ENCODE data around the gene MAL.
"Not testable (repeated sequence)": the region's sequence is repeated elsewhere in the genome, so short reads cannot be mapped to it uniquely, and the experiment has no call there.

The MAL gene

GRCh38 chr2:95076705-95077529, 51.4 kb downstream of the MAL start:
- H3K27me3 ChIP-seq (ENCODE audit: insufficient read depth, low read length) = peaks cover 34% of the 10 kb centered on the region; the same call in 1 of the 2 replicates
- no peaks in the 10 kb centered on the region; the same call in 1 of the 2 replicates for H3K9me3 ChIP-seq (ENCODE audit: insufficient read depth, low read depth, low read length)
- no peaks in the 10 kb centered on the region for H3K36me3 ChIP-seq (ENCODE audit: insufficient read depth, low read depth, low read length)
- H3K9ac ChIP-seq (ENCODE audit: low read depth, low read length) = peak overlapping the region; percentile 48
- H3K4me3 ChIP-seq (ENCODE audit: low read length) = peak overlapping the region; percentile 74; the same call in 1 of the 2 replicates
- no peak overlapping the region for H3K27ac ChIP-seq (ENCODE audit: low read length)
- peaks cover 7% of the 10 kb centered on the region; the same call in 1 of the 2 replicates for H3K4me1 ChIP-seq (ENCODE audit: insufficient read depth, low read length)

GRCh38 chr2:95077530-95077825, 52.0 kb downstream of the MAL start:
- H3K9me3 ChIP-seq (ENCODE audit: insufficient read depth, low read depth, low read length) = no peaks in the 10 kb centered on the region; the same call in 1 of the 2 replicates
- H3K4me3 ChIP-seq (ENCODE audit: low read length) = peak overlapping the region; percentile 74; the same call in 1 of the 2 replicates
- peaks cover 7% of the 10 kb centered on the region; the same call in 1 of the 2 replicates for H3K4me1 ChIP-seq (ENCODE audit: insufficient read depth, low read length)
- H3K36me3 ChIP-seq (ENCODE audit: insufficient read depth, low read depth, low read length) = no peaks in the 10 kb centered on the region
- H3K9ac ChIP-seq (ENCODE audit: low read depth, low read length) = peak overlapping the region; percentile 48; the same call in 1 of the 2 replicates
- H3K27me3 ChIP-seq (ENCODE audit: insufficient read depth, low read length) = peaks cover 34% of the 10 kb centered on the region; the same call in 1 of the 2 replicates
- H3K27ac ChIP-seq (ENCODE audit: low read length) = no peak overlapping the region

- Histone ChIP-seq H3K4me3 (ENCODE audit: low read length) (no peak overlapping the region), H3K27me3 (ENCODE audit: insufficient read depth, low read length) (peaks cover 34% of the 10 kb centered on the region; the same call in 1 of the 2 replicates), H3K27ac (ENCODE audit: low read length) (no peak overlapping the region), H3K9ac (ENCODE audit: low read depth, low read length) (no peak overlapping the region), H3K4me1 (ENCODE audit: insufficient read depth, low read length) (peaks cover 7% of the 10 kb centered on the region; the same call in 1 of the 2 replicates), H3K9me3 (ENCODE audit: insufficient read depth, low read depth, low read length) (no peaks in the 10 kb centered on the region; the same call in 1 of the 2 replicates), H3K36me3 (ENCODE audit: insufficient read depth, low read depth, low read length) (no peaks in the 10 kb centered on the region)
Observed at GRCh38 chr2:95077861-95078603, 52.5 kb downstream of the MAL start.

GRCh38 chr2:95079199-95079683, 53.7 kb downstream of the MAL start:
- no peak overlapping the region for H3K27ac ChIP-seq (ENCODE audit: low read length)
- peaks cover 7% of the 10 kb centered on the region; the same call in 1 of the 2 replicates for H3K4me1 ChIP-seq (ENCODE audit: insufficient read depth, low read length)
- no peaks in the 10 kb centered on the region; the same call in 1 of the 2 replicates for H3K9me3 ChIP-seq (ENCODE audit: insufficient read depth, low read depth, low read length)
- H3K9ac ChIP-seq (ENCODE audit: low read depth, low read length) = no peak overlapping the region
- peak overlapping the region; percentile 51 for H3K4me3 ChIP-seq (ENCODE audit: low read length)
- H3K36me3 ChIP-seq (ENCODE audit: insufficient read depth, low read depth, low read length) = no peaks in the 10 kb centered on the region
- H3K27me3 ChIP-seq (ENCODE audit: insufficient read depth, low read length) = peaks cover 34% of the 10 kb centered on the region; the same call in 1 of the 2 replicates

DNA sequence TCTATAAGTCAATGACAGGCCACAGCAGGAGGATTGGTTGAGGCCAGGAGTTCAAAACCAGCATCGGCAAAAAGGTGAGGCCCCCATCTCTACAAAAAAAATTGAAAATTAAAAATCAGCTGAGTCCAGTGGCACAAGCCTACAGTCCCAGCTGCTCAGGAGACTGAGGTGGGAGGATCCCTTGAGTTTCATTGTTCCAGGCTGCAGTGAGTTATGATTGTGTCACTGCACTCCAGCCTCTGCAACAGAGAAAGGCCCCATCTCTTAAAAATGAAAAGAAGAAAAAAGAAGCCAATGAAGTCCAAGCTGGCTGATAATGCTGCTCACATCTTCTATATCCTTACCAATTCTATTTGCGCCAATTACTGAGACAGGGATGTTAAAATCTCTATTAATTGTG, 57.0 kb downstream of the MAL start:
- no peak overlapping the region for H3K27ac ChIP-seq (ENCODE audit: low read length)
- H3K27me3 ChIP-seq (ENCODE audit: insufficient read depth, low read length) = peaks cover 13% of the 10 kb centered on the region; the same call in 1 of the 2 replicates
- H3K4me3 ChIP-seq (ENCODE audit: low read length) = no peak overlapping the region
- H3K36me3 ChIP-seq (ENCODE audit: insufficient read depth, low read depth, low read length) = peaks cover 26% of the 10 kb centered on the region
- no peaks in the 10 kb centered on the region; the same call in 1 of the 2 replicates for H3K9me3 ChIP-seq (ENCODE audit: insufficient read depth, low read depth, low read length)
- H3K4me1 ChIP-seq (ENCODE audit: insufficient read depth, low read length) = peaks cover 7% of the 10 kb centered on the region; the same call in 1 of the 2 replicates
- H3K9ac ChIP-seq (ENCODE audit: low read depth, low read length) = no peak overlapping the region

DNA sequence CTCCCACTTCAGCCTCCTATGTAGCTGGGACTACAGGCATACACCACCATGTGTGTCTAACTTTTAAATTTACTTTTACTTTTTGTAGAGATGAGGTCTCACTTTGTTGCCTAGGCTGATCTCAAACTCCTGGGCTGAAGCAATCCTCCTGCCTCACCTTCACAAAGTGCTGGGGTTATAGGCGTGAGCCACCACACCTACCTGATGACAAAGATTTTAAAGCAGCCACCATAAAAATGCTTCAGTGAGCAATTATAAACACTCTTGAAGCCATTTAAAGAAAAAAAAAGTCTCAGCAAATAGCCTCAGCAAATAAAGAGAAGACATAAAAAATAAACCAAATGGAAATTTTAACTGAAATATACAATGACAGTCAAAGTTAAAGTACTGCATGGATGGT, 60.5 kb downstream of the MAL start:
- H3K9me3 ChIP-seq (ENCODE audit: insufficient read depth, low read depth, low read length) = no peaks in the 10 kb centered on the region
- no peak overlapping the region for H3K4me3 ChIP-seq (ENCODE audit: low read length)
- no peaks in the 10 kb centered on the region for H3K27me3 ChIP-seq (ENCODE audit: insufficient read depth, low read length)

GRCh38 chr2:95087379-95087778, 61.9 kb downstream of the MAL start:
- no peak overlapping the region for H3K27ac ChIP-seq (ENCODE audit: low read length)
- H3K9me3 ChIP-seq (ENCODE audit: insufficient read depth, low read depth, low read length) = no peaks in the 10 kb centered on the region
- no peaks in the 10 kb centered on the region for H3K4me1 ChIP-seq (ENCODE audit: insufficient read depth, low read length)
- H3K4me3 ChIP-seq (ENCODE audit: low read length) = no peak overlapping the region
- H3K36me3 ChIP-seq (ENCODE audit: insufficient read depth, low read depth, low read length) = peaks cover 68% of the 10 kb centered on the region
- H3K9ac ChIP-seq (ENCODE audit: low read depth, low read length) = no peak overlapping the region
- H3K27me3 ChIP-seq (ENCODE audit: insufficient read depth, low read length) = no peaks in the 10 kb centered on the region

More for the DNA sequence above, 60.5 kb downstream of the MAL start:
- Histone ChIP-seq H3K27ac (ENCODE audit: low read length) (no peak overlapping the region), H3K9ac (ENCODE audit: low read depth, low read length) (no peak overlapping the region), H3K4me1 (ENCODE audit: insufficient read depth, low read length) (no peaks in the 10 kb centered on the region), H3K36me3 (ENCODE audit: insufficient read depth, low read depth, low read length) (peaks cover 54% of the 10 kb centered on the region)

- Histone ChIP-seq H3K27ac (ENCODE audit: low read length) (no peak overlapping the region), H3K9me3 (ENCODE audit: insufficient read depth, low read depth, low read length) (no peaks in the 10 kb centered on the region; the same call in 1 of the 2 replicates), H3K36me3 (ENCODE audit: insufficient read depth, low read depth, low read length) (peaks cover 54% of the 10 kb centered on the region), H3K27me3 (ENCODE audit: insufficient read depth, low read length) (no peaks in the 10 kb centered on the region), H3K4me1 (ENCODE audit: insufficient read depth, low read length) (no peaks in the 10 kb centered on the region), H3K4me3 (ENCODE audit: low read length) (no peak overlapping the region), H3K9ac (ENCODE audit: low read depth, low read length) (no peak overlapping the region)
Observed at GRCh38 chr2:95091885-95092555, 66.5 kb downstream of the MAL start.

DNA sequence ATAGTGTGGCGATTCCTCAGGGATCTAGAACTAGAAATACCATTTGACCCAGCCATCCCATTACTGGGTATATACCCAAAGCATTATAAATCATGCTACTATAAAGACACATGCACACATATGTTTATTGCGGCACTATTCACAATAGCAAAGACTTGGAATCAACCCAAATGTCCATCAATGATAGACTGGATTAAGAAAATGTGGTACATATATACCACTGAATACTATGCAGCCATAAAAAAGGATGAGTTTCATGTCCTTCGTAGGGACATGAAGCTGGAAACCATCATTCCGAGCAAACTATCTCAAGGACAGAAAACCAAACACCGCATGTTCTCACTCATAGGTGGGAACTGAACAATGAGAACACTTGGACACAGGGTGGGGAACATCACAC, 72.8 kb downstream of the MAL start:
- not testable (repeated sequence) for H3K27me3 ChIP-seq (ENCODE audit: insufficient read depth, low read length); H3K27ac ChIP-seq (ENCODE audit: low read length); H3K9ac ChIP-seq (ENCODE audit: low read depth, low read length); H3K4me3 ChIP-seq (ENCODE audit: low read length); H3K9me3 ChIP-seq (ENCODE audit: insufficient read depth, low read depth, low read length); H3K4me1 ChIP-seq (ENCODE audit: insufficient read depth, low read length)
- H3K36me3 ChIP-seq (ENCODE audit: insufficient read depth, low read depth, low read length) = peaks cover 51% of the 10 kb centered on the region

DNA sequence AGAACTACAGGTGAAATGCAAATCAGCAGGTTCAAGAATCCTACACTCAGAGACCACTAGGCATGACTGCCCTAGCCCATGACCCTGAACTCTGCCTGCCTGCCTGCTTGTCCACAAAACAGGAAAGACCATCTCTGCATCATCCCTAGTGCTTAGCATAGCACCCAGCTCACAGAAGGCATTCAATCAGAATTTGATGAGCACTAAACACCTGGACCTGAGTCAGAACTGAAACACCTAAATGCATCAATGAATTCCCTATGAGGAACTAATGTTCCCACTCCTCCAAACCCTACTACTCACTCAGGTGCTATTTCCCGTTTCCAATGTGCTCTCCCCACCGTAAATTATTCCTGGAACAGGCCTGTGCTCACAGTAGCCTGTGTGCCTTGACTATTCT, 74.4 kb downstream of the MAL start:
- Histone ChIP-seq H3K9ac (ENCODE audit: low read depth, low read length) (no peak overlapping the region), H3K36me3 (ENCODE audit: insufficient read depth, low read depth, low read length) (peaks cover 67% of the 10 kb centered on the region), H3K27ac (ENCODE audit: low read length) (no peak overlapping the region), H3K27me3 (ENCODE audit: insufficient read depth, low read length) (no peaks in the 10 kb centered on the region), H3K4me3 (ENCODE audit: low read length) (no peak overlapping the region), H3K4me1 (ENCODE audit: insufficient read depth, low read length) (no peaks in the 10 kb centered on the region), H3K9me3 (ENCODE audit: insufficient read depth, low read depth, low read length) (no peaks in the 10 kb centered on the region)

Measured in iPS-20b (cell line).